ENCODE data around the gene GABARAP. TPM values are rescaled to one million over a fixed set of nuclear protein-coding genes. Genes with fewer than 3 reads are reported as not detected.
A peak's percentile ranks its signal among the peaks of the same experiment; 100 is the strongest.

GABARAP gene
- total RNA-seq, 6 donors from 2014 or later, result 381 to 631 (median 601) TPM

- no peak for TF ChIP-seq EP300 (IDR thresholded peaks at IDR 0.05)
- no peak for TF ChIP-seq POLR2AphosphoS5 (IDR thresholded peaks at IDR 0.05)
- TF ChIP-seq, protein P1, sequence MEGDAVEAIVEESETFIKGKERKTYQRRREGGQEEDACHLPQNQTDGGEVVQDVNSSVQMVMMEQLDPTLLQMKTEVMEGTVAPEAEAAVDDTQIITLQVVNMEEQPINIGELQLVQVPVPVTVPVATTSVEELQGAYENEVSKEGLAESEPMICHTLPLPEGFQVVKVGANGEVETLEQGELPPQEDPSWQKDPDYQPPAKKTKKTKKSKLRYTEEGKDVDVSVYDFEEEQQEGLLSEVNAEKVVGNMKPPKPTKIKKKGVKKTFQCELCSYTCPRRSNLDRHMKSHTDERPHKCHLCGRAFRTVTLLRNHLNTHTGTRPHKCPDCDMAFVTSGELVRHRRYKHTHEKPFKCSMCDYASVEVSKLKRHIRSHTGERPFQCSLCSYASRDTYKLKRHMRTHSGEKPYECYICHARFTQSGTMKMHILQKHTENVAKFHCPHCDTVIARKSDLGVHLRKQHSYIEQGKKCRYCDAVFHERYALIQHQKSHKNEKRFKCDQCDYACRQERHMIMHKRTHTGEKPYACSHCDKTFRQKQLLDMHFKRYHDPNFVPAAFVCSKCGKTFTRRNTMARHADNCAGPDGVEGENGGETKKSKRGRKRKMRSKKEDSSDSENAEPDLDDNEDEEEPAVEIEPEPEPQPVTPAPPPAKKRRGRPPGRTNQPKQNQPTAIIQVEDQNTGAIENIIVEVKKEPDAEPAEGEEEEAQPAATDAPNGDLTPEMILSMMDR (IDR thresholded peaks at IDR 0.05), result no peak
- TF ChIP-seq POLR2A (IDR thresholded peaks at IDR 0.05), result no peak
- ATAC-seq (ENCODE audit: low FRiP score in 2 of 2) (no peak), DNase-seq (peak in 1 of 2 donors; percentile 33)
- 0 to 2% methylated on average over 5 to 9 of the region's 9 CpGs for WGBS, 2 donors
- H3K27me3 ChIP-seq, result no peaks in the 10 kb centered on the region
- H3K36me3 ChIP-seq, result peaks cover 9 to 35% (median 29%) of the 10 kb centered on the region in 4 donors
- no peaks in the 10 kb centered on the region for H3K9me3 ChIP-seq
- peak overlapping the region; percentile 60 to 94 (median 82) for H3K4me3 ChIP-seq
- H3K27ac ChIP-seq, result peak overlapping the region; percentile 75 to 92 (median 84)
- H3K4me1 ChIP-seq, result peaks cover 18 to 58% (median 37%) of the 10 kb centered on the region in 4 donors
Measured at GRCh38 chr17:7233701-7234082, 8.6 kb downstream of the GABARAP start.

- Histone ChIP-seq H3K9me3 (no peaks in the 10 kb centered on the region), H3K4me3 (peak overlapping the region in 1 of 4 donors; percentile 91), H3K27me3 (no peaks in the 10 kb centered on the region), H3K27ac (no peak overlapping the region), H3K4me1 (peaks cover 18 to 53% (median 30%) of the 10 kb centered on the region in 4 donors), H3K36me3 (peaks cover 9 to 51% (median 39%) of the 10 kb centered on the region in 4 donors)
- TF ChIP-seq, protein P1 (IDR thresholded peaks at IDR 0.05), result no peak
- TF ChIP-seq EP300 (IDR thresholded peaks at IDR 0.05) (no peak), POLR2A (IDR thresholded peaks at IDR 0.05) (no peak), POLR2AphosphoS5 (IDR thresholded peaks at IDR 0.05) (no peak)
- 82 to 89% methylated on average over 5 of the region's 5 CpGs for WGBS, 2 donors
- DNase-seq, result no peak
- ATAC-seq (ENCODE audit: low FRiP score in 2 of 2), result no peak
Measured at GRCh38 chr17:7232114-7232513, 10.1 kb downstream of the GABARAP start.

GRCh38 chr17:7229504-7229903 is 12.7 kb downstream of the GABARAP start:
- Histone ChIP-seq H3K27ac (no peak overlapping the region), H3K4me1 (peaks cover 14 to 34% (median 20%) of the 10 kb centered on the region in 4 donors), H3K36me3 (peaks cover 12 to 61% (median 50%) of the 10 kb centered on the region in 4 donors), H3K9me3 (no peaks in the 10 kb centered on the region), H3K4me3 (no peak overlapping the region), H3K27me3 (no peaks in the 10 kb centered on the region)
- 96 to 97% methylated on average over 19 of the region's 19 CpGs for WGBS, 2 donors
- peak in 1 of 2 donors; percentile 65 for DNase-seq
- ATAC-seq (ENCODE audit: low FRiP score in 2 of 2), result no peak
- TF ChIP-seq POLR2AphosphoS5 (IDR thresholded peaks at IDR 0.05) (no peak), POLR2A (IDR thresholded peaks at IDR 0.05) (no peak)
- TF ChIP-seq, protein P1 (IDR thresholded peaks at IDR 0.05), result no peak

- peaks cover 15 to 67% (median 55%) of the 10 kb centered on the region in 4 donors for H3K36me3 ChIP-seq
- TF ChIP-seq POLR2AphosphoS5 (IDR thresholded peaks at IDR 0.05), result no peak
- TF ChIP-seq POLR2A (IDR thresholded peaks at IDR 0.05), result no peak
- TF ChIP-seq, protein P1 (IDR thresholded peaks at IDR 0.05), result no peak
- no peak for TF ChIP-seq EP300 (IDR thresholded peaks at IDR 0.05)
- H3K27me3 ChIP-seq, result no peaks in the 10 kb centered on the region
- H3K27ac ChIP-seq, result no peak overlapping the region
- no peaks in the 10 kb centered on the region for H3K9me3 ChIP-seq
- no peak for ATAC-seq (ENCODE audit: low FRiP score in 2 of 2)
- peak in 1 of 2 donors; percentile 75 for DNase-seq
- peaks cover 14 to 32% (median 20%) of the 10 kb centered on the region in 4 donors for H3K4me1 ChIP-seq
- H3K4me3 ChIP-seq, result no peak overlapping the region
- 93 to 96% methylated on average over 14 of the region's 14 CpGs for WGBS, 2 donors
Measured at GRCh38 chr17:7228920-7229319, 13.3 kb downstream of the GABARAP start.

Measured in upper lobe of left lung (tissue), 6 donors.